HEK293T (cell line): ENCODE measurements around the gene GNPDA1.
"Not testable (repeated sequence)": the region's sequence is repeated elsewhere in the genome, so short reads cannot be mapped to it uniquely, and the experiment has no call there.

Experiments used
- CTCF ChIA-PET: fragments of 350-600 bp; formaldehyde crosslinking; extraction: SDS; loops from one replicate; lab custom pipeline; 2021; ENCODE audit warnings: antibody characterized with exemption, inconsistent platforms; lab: Yijun Ruan, JAX
- POLR2A ChIA-PET: fragments of 350-600 bp; formaldehyde crosslinking; extraction: SDS; loops from one replicate; lab custom pipeline; 2020; ENCODE audit warnings: antibody characterized with exemption, inconsistent platforms; lab: Yijun Ruan, JAX
- DNase-seq: peaks from one replicate; pipeline ENCODE4 v3.0.0; 2012; ENCODE audit warnings: mixed read lengths; ENCODE audit errors: extremely low spot score
- ARNT ChIP-seq: fragments of 450-650 bp; IDR thresholded peaks from 2 replicates; pipeline ENCODE4 v1.6.1; 2017; ENCODE audit warnings: mild to moderate bottlenecking
- BHLHE40 ChIP-seq: fragments of 450-650 bp; IDR thresholded peaks from 2 replicates; pipeline ENCODE4 v1.6.1; 2016; ENCODE audit warnings: mild to moderate bottlenecking, moderate library complexity, borderline replicate concordance
- CTBP1 ChIP-seq: fragments of 450-650 bp; IDR thresholded peaks from 2 replicates; pipeline ENCODE4 v1.6.1; 2016; ENCODE audit warnings: borderline replicate concordance
- ELF4 ChIP-seq: fragments of 450-650 bp; IDR thresholded peaks from 2 replicates; pipeline ENCODE4 v1.6.1; 2017; ENCODE audit warnings: antibody characterized with exemption
- FOXA1 ChIP-seq: fragments of 450-650 bp; IDR thresholded peaks from 2 replicates; pipeline ENCODE4 v1.6.1; 2016; ENCODE audit warnings: mild to moderate bottlenecking
- FOXK2 ChIP-seq: fragments of 450-650 bp; IDR thresholded peaks from 2 replicates; pipeline ENCODE4 v1.6.1; 2016; ENCODE audit warnings: mild to moderate bottlenecking
- FOXM1 ChIP-seq: fragments of 450-650 bp; IDR thresholded peaks from 2 replicates; pipeline ENCODE4 v1.6.1; 2017; ENCODE audit warnings: mild to moderate bottlenecking, borderline replicate concordance
- HDGF ChIP-seq: fragments of 450-650 bp; IDR thresholded peaks from 2 replicates; pipeline ENCODE4 v1.6.1; 2017; ENCODE audit warnings: antibody characterized with exemption, borderline replicate concordance
- L3MBTL2 ChIP-seq: fragments of 450-650 bp; conservative IDR thresholded peaks from 2 replicates; pipeline ENCODE4 v1.6.1; 2016; ENCODE audit warnings: mild to moderate bottlenecking
- LEF1 ChIP-seq: fragments of 450-650 bp; IDR thresholded peaks from 2 replicates; pipeline ENCODE4 v1.6.1; 2017; ENCODE audit warnings: mild to moderate bottlenecking, borderline replicate concordance
- NFRKB ChIP-seq: fragments of 450-650 bp; IDR thresholded peaks from 2 replicates; pipeline ENCODE4 v1.6.1; 2016; ENCODE audit warnings: mild to moderate bottlenecking, moderate library complexity
- PKNOX1 ChIP-seq: fragments of 450-650 bp; IDR thresholded peaks from 2 replicates; pipeline ENCODE4 v1.6.1; 2016
- SP1 ChIP-seq: fragments of 450-650 bp; IDR thresholded peaks from 2 replicates; pipeline ENCODE4 v1.6.1; 2017
- SUZ12 ChIP-seq: fragments of 450-650 bp; IDR thresholded peaks from 2 replicates; pipeline ENCODE4 v1.6.1; 2016; ENCODE audit warnings: mild to moderate bottlenecking
- TARDBP ChIP-seq: fragments of 450-650 bp; IDR thresholded peaks from 2 replicates; pipeline ENCODE4 v1.6.1; 2016
- ZNF384 ChIP-seq: fragments of 450-650 bp; IDR thresholded peaks from 2 replicates; pipeline ENCODE4 v1.6.1; 2016

Gene GNPDA1

GRCh38 chr5:142038735-142039134 is 25.9 kb upstream of the GNPDA1 start:
- ChIA-PET POLR2A (no interaction called here), CTCF (no interaction called here)
- no peak for DNase-seq
- no peak for TF ChIP-seq L3MBTL2
- no peak for TF ChIP-seq ARNT
- no peak for TF ChIP-seq FOXM1
- TF ChIP-seq FOXK2, result no peak
- no peak for TF ChIP-seq NFRKB
- TF ChIP-seq TARDBP, result no peak

GRCh38 chr5:142037599-142037998 is 24.8 kb upstream of the GNPDA1 start:
- POLR2A ChIA-PET, CTCF ChIA-PET: not testable (repeated sequence)

GRCh38 chr5:142036918-142037317 is 24.1 kb upstream of the GNPDA1 start:
- no peak for DNase-seq

More at GRCh38 chr5:142037599-142037998, 24.8 kb upstream of the GNPDA1 start:
- not testable (repeated sequence) for DNase-seq

GRCh38 chr5:142034994-142035393 is 22.2 kb upstream of the GNPDA1 start:
- POLR2A ChIA-PET, result no interaction called here
- CTCF ChIA-PET, result no interaction called here

More at GRCh38 chr5:142036918-142037317, 24.1 kb upstream of the GNPDA1 start:
- CTCF ChIA-PET, result no interaction called here
- TF ChIP-seq BHLHE40 (no peak), CTBP1 (no peak), FOXM1 (no peak), ZNF384 (no peak), HDGF (no peak), FOXK2 (no peak), NFRKB (no peak), SUZ12 (no peak), ELF4 (no peak), LEF1 (no peak), PKNOX1 (no peak), FOXA1 (no peak)
- POLR2A ChIA-PET, result no interaction called here

GRCh38 chr5:142033632-142034567 is 21.1 kb upstream of the GNPDA1 start:
- POLR2A ChIA-PET, DNase-seq: not testable (repeated sequence)
- CTCF ChIA-PET, result interaction anchor here (1.0 kb wide), 1 partner anchor 15 kb away, joined by 3 read pairs; no protein-coding TSS in a partner anchor

More at GRCh38 chr5:142034994-142035393, 22.2 kb upstream of the GNPDA1 start:
- TF ChIP-seq PKNOX1 (no peak), FOXM1 (no peak), FOXK2 (no peak), SP1 (no peak)
- DNase-seq, result no peak

GRCh38 chr5:142032747-142033631 is 20.2 kb upstream of the GNPDA1 start:
- CTCF ChIA-PET, result interaction anchor here (1.0 kb wide), 1 partner anchor 16 kb away, joined by 3 read pairs; no protein-coding TSS in a partner anchor
- TF ChIP-seq SP1 (no peak), NFRKB (no peak), TARDBP (no peak), ARNT (no peak), ZNF384 (no peak), SUZ12 (no peak), BHLHE40 (no peak), FOXA1 (no peak), FOXM1 (no peak), L3MBTL2 (no peak), ELF4 (no peak), LEF1 (no peak), CTBP1 (no peak)
- POLR2A ChIA-PET, result no interaction called here
- no peak for DNase-seq

- no peak for TF ChIP-seq ARNT
- TF ChIP-seq FOXK2, result no peak
- TF ChIP-seq HDGF, result no peak
- ChIA-PET POLR2A (no interaction called here), CTCF (no interaction called here)
- DNase-seq, result no peak
These were observed 19.3 kb upstream of the GNPDA1 start for GRCh38 chr5:142032150-142032549.
